Thyroid gland (tissue), 4 donors: ENCODE data around the gene SASH1.

Source experiments
- POLR2A ChIP-seq, 2 donors: fragments of 450-650 bp; IDR thresholded peaks; one replicate each; pipeline ENCODE4 v1.6.1; 2017; ENCODE audit warnings: antibody characterized with exemption in 2 of 2, mild to moderate bottlenecking in 2 of 2, moderate library complexity in 1 of 2
- TF ChIP-seq, protein P1 (sequence below), 6 experiments: fragments of 200-600 bp in 3 of 6; fragments of 450-650 bp in 3 of 6; sonication (generic) in 3 of 6; IDR thresholded peaks; one replicate each; pipeline ENCODE4 v1.5.1; 2016 to 2019; ENCODE audit warnings: antibody characterized with exemption in 6 of 6, mild to moderate bottlenecking in 2 of 6, inconsistent platforms in 1 of 6, moderate library complexity in 1 of 6

DNA sequence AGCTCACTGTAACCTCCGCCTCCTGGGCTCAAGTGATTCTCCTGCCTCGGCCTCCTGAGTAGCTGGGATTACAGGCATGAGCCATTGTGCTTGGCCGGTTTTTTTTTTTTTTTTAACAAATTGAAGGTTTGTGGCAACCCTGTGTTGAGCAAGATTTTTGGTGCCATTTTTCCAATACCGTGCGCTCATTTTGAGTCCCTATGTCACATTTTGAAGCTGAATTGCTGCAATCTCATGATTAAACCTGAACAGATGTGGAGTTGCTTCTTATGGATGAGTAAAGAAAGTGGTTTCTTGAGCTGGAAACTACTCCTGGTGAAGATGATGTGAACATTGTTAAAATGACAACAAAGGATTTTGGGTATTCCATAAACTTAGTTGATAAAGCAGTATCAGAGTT lies 16.6 kb downstream of the SASH1 start:
- TF ChIP-seq, protein P1, sequence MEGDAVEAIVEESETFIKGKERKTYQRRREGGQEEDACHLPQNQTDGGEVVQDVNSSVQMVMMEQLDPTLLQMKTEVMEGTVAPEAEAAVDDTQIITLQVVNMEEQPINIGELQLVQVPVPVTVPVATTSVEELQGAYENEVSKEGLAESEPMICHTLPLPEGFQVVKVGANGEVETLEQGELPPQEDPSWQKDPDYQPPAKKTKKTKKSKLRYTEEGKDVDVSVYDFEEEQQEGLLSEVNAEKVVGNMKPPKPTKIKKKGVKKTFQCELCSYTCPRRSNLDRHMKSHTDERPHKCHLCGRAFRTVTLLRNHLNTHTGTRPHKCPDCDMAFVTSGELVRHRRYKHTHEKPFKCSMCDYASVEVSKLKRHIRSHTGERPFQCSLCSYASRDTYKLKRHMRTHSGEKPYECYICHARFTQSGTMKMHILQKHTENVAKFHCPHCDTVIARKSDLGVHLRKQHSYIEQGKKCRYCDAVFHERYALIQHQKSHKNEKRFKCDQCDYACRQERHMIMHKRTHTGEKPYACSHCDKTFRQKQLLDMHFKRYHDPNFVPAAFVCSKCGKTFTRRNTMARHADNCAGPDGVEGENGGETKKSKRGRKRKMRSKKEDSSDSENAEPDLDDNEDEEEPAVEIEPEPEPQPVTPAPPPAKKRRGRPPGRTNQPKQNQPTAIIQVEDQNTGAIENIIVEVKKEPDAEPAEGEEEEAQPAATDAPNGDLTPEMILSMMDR (IDR thresholded peaks at IDR 0.05): no peak
- TF ChIP-seq POLR2A (IDR thresholded peaks at IDR 0.05): no peak
